K562 (cell line): ENCODE data around the gene SHC1. TPM values are rescaled to one million over a fixed set of nuclear protein-coding genes. Genes with fewer than 3 reads are reported as not detected.

Experiments
- BRF2 ChIP-seq: IDR thresholded peaks from 3 replicates; pipeline ENCODE4 v1.6.1; 2011; ENCODE audit warnings: borderline replicate concordance, mild to moderate bottlenecking; ENCODE audit not compliant: insufficient read length, insufficient read depth
- CTBP1 ChIP-seq: fragments of 450-650 bp; IDR thresholded peaks from 2 replicates; pipeline ENCODE4 v1.6.1; 2016; ENCODE audit warnings: borderline replicate concordance
- CTCFL ChIP-seq: IDR thresholded peaks from 2 replicates; pipeline ENCODE4 v1.6.1; 2011; ENCODE audit warnings: borderline replicate concordance, low read depth, mild to moderate bottlenecking, moderate library complexity, low read length; ENCODE audit not compliant: insufficient read depth, poor library complexity, severe bottlenecking
- ELF1 ChIP-seq: fragments of 200-800 bp; sonication (Bioruptor generic); IDR thresholded peaks from 2 replicates; pipeline ENCODE4 v1.6.1; 2016; ENCODE audit warnings: missing genetic modification characterization, missing compliant biosample characterization
- ETS2 ChIP-seq: IDR thresholded peaks from 2 replicates; pipeline ENCODE4 v1.6.1; 2016; ENCODE audit warnings: borderline replicate concordance, missing genetic modification characterization, mild to moderate bottlenecking, moderate library complexity, missing compliant biosample characterization; ENCODE audit not compliant: poor library complexity, severe bottlenecking
- GTF2B ChIP-seq: IDR thresholded peaks from 2 replicates; pipeline ENCODE4 v1.6.1; 2011; ENCODE audit not compliant: insufficient read length; ENCODE audit errors: extremely low read depth
- IFI16 ChIP-seq: fragments of 250-450 bp; sonication (Bioruptor Pico); IDR thresholded peaks from 2 replicates; pipeline ENCODE4 v2.1.2; 2022; ENCODE audit warnings: mild to moderate bottlenecking, inconsistent platforms
- MAZ ChIP-seq, 2 experiments: fragments of 450-650 bp in 1 of 2; sonication (generic) in 1 of 2; formaldehyde crosslinking; IDR thresholded peaks in 1 of 2; conservative IDR thresholded peaks in 1 of 2; 2 replicates each; pipeline versions ENCODE4 v1.4.0 to v1.5.0; 2020; ENCODE audit warnings: mild to moderate bottlenecking in 1 of 2, missing genetic modification reagents in 1 of 2
- MXD1 ChIP-seq: fragments of 250-450 bp; sonication (Bioruptor Pico); IDR thresholded peaks from 2 replicates; pipeline ENCODE4 v1.8.0; 2021; ENCODE audit warnings: borderline replicate concordance, mild to moderate bottlenecking, moderate library complexity; ENCODE audit not compliant: poor library complexity, severe bottlenecking
- NFXL1 ChIP-seq: fragments of 450-650 bp; formaldehyde crosslinking; IDR thresholded peaks from 2 replicates; pipeline ENCODE4 v1.4.0; 2021; ENCODE audit warnings: mild to moderate bottlenecking
- POU5F1 ChIP-seq: fragments of 150-350 bp; IDR thresholded peaks from 2 replicates; pipeline ENCODE4 v1.6.1; 2014; ENCODE audit warnings: borderline replicate concordance, low read length, low read depth, mild to moderate bottlenecking; ENCODE audit not compliant: partially characterized antibody
- RBM39 ChIP-seq: fragments of 200-400 bp; formaldehyde crosslinking; optimal IDR thresholded peaks from 2 replicates; pipeline ENCODE3; 2018; ENCODE audit warnings: low read depth, low read length
- SMAD1 ChIP-seq: fragments of 150-350 bp; IDR thresholded peaks from 2 replicates; pipeline ENCODE4 v1.6.1; 2014; ENCODE audit warnings: low read length, low read depth; ENCODE audit not compliant: partially characterized antibody
- SRSF3 ChIP-seq: fragments of 200-400 bp; formaldehyde crosslinking; IDR thresholded peaks from 2 replicates; pipeline ENCODE4 v1.6.1; 2016; ENCODE audit warnings: mild to moderate bottlenecking, low read length, moderate library complexity; ENCODE audit not compliant: insufficient read depth
- STAG1 ChIP-seq: sonication (generic); formaldehyde crosslinking; IDR thresholded peaks from 2 replicates; pipeline ENCODE4 v1.5.0; 2020; ENCODE audit warnings: missing genetic modification reagents, borderline replicate concordance
- TSHZ1 ChIP-seq: fragments of 250-450 bp; sonication (Bioruptor Pico); IDR thresholded peaks from 2 replicates; pipeline ENCODE4 v1.4.0; 2020; ENCODE audit warnings: mild to moderate bottlenecking, moderate library complexity
- ZEB2 ChIP-seq: fragments of 450-650 bp; IDR thresholded peaks from 2 replicates; pipeline ENCODE4 v1.6.1; 2016
- ZNF695 ChIP-seq: fragments of 450-650 bp; formaldehyde crosslinking; IDR thresholded peaks from 2 replicates; pipeline ENCODE4 v1.4.0; 2020; ENCODE audit warnings: mild to moderate bottlenecking, moderate library complexity
- polyA plus RNA-seq, 8 experiments: library from polyadenylated mRNA; depleted of rRNA in 4 of 8; stranded (reverse) in 5 of 8; unstranded in 3 of 8; fragments of >200 nt; fragmentation: Nextera tagmentation in 2 of 8; fragmentation: Illumina TruSeq in 1 of 8; extraction: Ambion mirVana in 2 of 8; extraction: Trizol in 1 of 8; gene quantifications; 2 replicates each; pipeline versions ENCODE4 v1.2.1 to v1.2.3, GENCODE V29; 2011 to 2014; ENCODE audit warnings: inconsistent platforms in 1 of 8, missing spikeins in 1 of 8
- total RNA-seq, 7 experiments: library from RNA; depleted of rRNA in 6 of 7; stranded (reverse); fragments of >200 nt in 6 of 7; fragmentation: Illumina TruSeq in 2 of 7; extraction: Trizol in 2 of 7; gene quantifications; 2 replicates each; pipeline versions ENCODE4 v1.2.1 to v1.2.3, GENCODE V29; 2011 to 2021; ENCODE audit warnings: low replicate concordance in 1 of 7

The SHC1 gene
- total and polyA plus RNA-seq, 9 of the 15 experiments (the other 6 are each of a cell fraction or from before 2014, with no cell fraction given): 4.1 to 113 (median 51.9) TPM

- no peak for TF ChIP-seq GTF2B
- TF ChIP-seq BRF2: no peak
- TF ChIP-seq ZNF695 (CRISPR knock-in tag): no peak
- no peak for TF ChIP-seq ELF1 (tag)
- peak; percentile 57; the same call in 1 of the 2 replicates for TF ChIP-seq ZEB2
- no peak; the same call in 1 of the 2 replicates for TF ChIP-seq SRSF3
- TF ChIP-seq RBM39: no peak
- TF ChIP-seq TSHZ1 (CRISPR knock-in tag): no peak
- TF ChIP-seq ETS2 (tag): no peak
- 0 out of 4 replicates have a peak, but pooled peaks of 1 of the 2 experiments have one; percentile 75 for TF ChIP-seq MAZ (CRISPR knock-in tag; conservative IDR thresholded peaks at IDR 0.05 in 1 of 2, IDR thresholded peaks at IDR 0.05 in 1 of 2)
- TF ChIP-seq CTCFL: no peak
- TF ChIP-seq POU5F1: no peak
- peak; percentile 67 for TF ChIP-seq CTBP1
- TF ChIP-seq MXD1 (CRISPR knock-in tag): no peak
- no peak for TF ChIP-seq NFXL1 (CRISPR knock-in tag)
- TF ChIP-seq SMAD1: no peak
- TF ChIP-seq IFI16 (CRISPR knock-in tag): no peak
- TF ChIP-seq STAG1 (CRISPR knock-in tag): no peak
These were observed 33.2 kb downstream of the SHC1 start (continued) for GRCh38 chr1:154937085-154937987.
